ENCODE data around the gene GRK1.

The GRK1 gene

GRCh38 chr13:113633485-113633873 is 33.5 kb upstream of the GRK1 start:
- no peak for DNase-seq

- no peak for DNase-seq
Observed at GRCh38 chr13:113634279-113635047, 32.6 kb upstream of the GRK1 start.

- no peak for DNase-seq
Observed at GRCh38 chr13:113635048-113635420, 32.0 kb upstream of the GRK1 start.

- DNase-seq: no peak
Observed at GRCh38 chr13:113635709-113636108, 31.3 kb upstream of the GRK1 start.

GRCh38 chr13:113636266-113636963 is 30.6 kb upstream of the GRK1 start:
- no peak for DNase-seq

- DNase-seq: no peak
Observed at GRCh38 chr13:113637262-113638160, 29.5 kb upstream of the GRK1 start.

- DNase-seq: no peak
Observed at GRCh38 chr13:113638173-113638746, 28.8 kb upstream of the GRK1 start.

- no peak for DNase-seq
Observed at GRCh38 chr13:113638806-113639205, 28.2 kb upstream of the GRK1 start.

GRCh38 chr13:113639616-113640262 is 27.3 kb upstream of the GRK1 start:
- no peak for DNase-seq

GRCh38 chr13:113641426-113641825 is 25.6 kb upstream of the GRK1 start:
- DNase-seq: no peak

GRCh38 chr13:113642563-113642962 is 24.5 kb upstream of the GRK1 start:
- DNase-seq: no peak

- DNase-seq: no peak
Observed at GRCh38 chr13:113643593-113643992, 23.4 kb upstream of the GRK1 start.

GRCh38 chr13:113644800-113645199 is 22.2 kb upstream of the GRK1 start:
- DNase-seq: no peak

GRCh38 chr13:113645329-113645728 is 21.7 kb upstream of the GRK1 start:
- no peak for DNase-seq

- DNase-seq: no peak
Observed at GRCh38 chr13:113646376-113646775, 20.6 kb upstream of the GRK1 start.

GRCh38 chr13:113646921-113647340 is 20.1 kb upstream of the GRK1 start:
- DNase-seq: no peak

- no peak for DNase-seq
Observed at GRCh38 chr13:113647351-113648215, 19.4 kb upstream of the GRK1 start.

- DNase-seq: no peak
Observed at GRCh38 chr13:113648216-113648610, 18.8 kb upstream of the GRK1 start.

- no peak for DNase-seq
Observed at GRCh38 chr13:113649212-113649611, 17.8 kb upstream of the GRK1 start.

- DNase-seq: no peak
Observed at GRCh38 chr13:113650275-113650674, 16.7 kb upstream of the GRK1 start.

GRCh38 chr13:113650731-113651148 is 16.3 kb upstream of the GRK1 start:
- DNase-seq: no peak

Measured in stimulated activated CD4-positive, alpha-beta T cell treated with anti-CD3 and anti-CD28 coated beads, Interleukin-4, amount 100 ng/mL, for 4 hours (primary cell).